GM18520 (cell line): ENCODE results near the gene SDK1.

ENCODE experiments used
- ATAC-seq: cut with Tn5 transposase; IDR thresholded peaks from one replicate; pipeline ENCODE4 v1.9.1; 2021; ENCODE audit not compliant: unreplicated experiment

Gene SDK1

GRCh38 chr7:4001742-4002141, 700.7 kb downstream of the SDK1 start:
- ATAC-seq = no peak

GRCh38 chr7:4003503-4003902, 702.5 kb downstream of the SDK1 start:
- ATAC-seq = no peak

DNA sequence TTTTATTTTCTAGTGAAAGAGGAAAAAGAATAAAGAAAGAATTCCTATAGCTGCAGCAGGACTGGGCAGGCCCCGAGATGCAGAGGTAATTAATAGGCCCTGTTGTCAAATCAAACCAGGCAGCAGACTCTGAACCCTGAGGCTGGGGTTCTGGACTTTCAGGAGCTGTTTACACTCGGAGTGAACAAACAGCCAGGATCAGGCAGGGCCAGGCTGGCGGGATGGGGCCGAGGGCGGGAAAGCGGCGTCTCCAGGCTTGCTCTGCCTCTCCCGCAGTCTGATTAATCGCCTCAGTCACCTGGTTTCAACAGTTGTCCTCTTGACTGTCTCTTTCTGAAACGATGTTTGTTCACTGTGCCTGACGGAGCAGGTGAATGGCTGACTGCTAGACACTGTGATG, 705.6 kb downstream of the SDK1 start:
- no peak for ATAC-seq

DNA sequence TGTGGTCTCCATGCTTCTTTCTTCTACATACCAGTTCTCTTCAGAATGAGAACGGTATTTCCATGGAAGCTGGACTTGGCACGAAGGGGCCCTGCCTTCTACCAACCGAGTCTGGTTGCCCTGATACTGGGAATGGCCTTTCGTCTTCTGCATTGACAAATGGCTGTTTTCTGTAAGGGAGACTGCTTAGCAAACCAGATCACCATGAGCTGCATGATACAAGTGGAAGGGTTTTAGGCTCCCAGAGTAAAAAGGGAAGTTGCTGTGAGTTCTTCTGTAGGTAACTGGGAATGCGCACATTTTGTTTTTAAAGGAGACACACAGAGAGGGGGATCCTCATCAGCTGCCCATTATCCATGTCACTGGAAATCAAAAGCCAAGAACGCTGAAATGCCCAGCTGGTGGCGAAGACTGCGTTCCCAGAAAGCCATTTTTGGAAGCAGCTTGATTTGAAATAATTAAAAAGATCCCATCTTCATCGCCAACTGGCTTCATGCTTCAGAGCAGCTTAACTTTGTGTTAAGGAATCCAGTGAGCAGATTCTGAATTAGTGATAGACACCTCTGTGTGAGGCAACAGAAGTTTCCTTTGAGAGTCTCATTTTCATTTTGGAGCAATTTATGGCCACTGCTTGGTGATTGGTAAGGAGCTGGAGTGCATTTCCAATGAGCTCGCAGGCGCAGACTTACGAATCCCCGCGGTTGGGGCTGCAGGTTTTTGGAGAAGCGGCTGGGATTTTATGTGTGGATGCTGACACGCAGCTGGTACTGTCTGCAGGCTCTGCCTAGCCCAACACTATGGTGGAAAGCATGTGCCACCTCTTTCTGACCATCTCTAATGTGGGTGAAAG, 708.4 kb downstream of the SDK1 start:
- ATAC-seq = no peak

DNA sequence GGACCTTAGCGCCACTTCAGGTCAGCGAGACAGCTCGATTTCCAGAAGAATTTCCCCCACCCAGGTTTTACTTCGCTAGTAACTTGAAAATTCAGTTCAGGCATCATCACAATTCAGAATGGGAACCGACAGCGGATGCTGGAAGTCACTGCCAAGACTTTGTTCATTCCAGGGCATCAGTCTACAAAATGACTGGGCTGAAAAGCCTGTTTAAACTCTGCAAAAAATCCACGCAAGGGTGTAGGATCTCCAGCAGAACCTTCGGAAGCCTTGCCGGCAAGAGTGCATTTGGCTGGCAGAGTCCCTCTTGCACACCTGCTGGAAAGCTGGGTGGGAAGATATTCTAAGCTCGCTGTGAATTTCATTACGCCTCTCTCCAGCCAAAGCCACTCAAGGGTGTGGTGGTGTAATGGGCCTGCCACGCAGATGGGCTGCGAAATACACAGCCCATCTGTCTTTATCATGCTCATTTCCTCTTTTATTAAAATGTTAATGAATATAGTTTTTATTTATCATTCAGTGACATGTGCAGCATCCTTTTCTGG, 709.1 kb downstream of the SDK1 start:
- ATAC-seq = no peak

GRCh38 chr7:4010923-4011656, 710.0 kb downstream of the SDK1 start:
- no peak for ATAC-seq

DNA sequence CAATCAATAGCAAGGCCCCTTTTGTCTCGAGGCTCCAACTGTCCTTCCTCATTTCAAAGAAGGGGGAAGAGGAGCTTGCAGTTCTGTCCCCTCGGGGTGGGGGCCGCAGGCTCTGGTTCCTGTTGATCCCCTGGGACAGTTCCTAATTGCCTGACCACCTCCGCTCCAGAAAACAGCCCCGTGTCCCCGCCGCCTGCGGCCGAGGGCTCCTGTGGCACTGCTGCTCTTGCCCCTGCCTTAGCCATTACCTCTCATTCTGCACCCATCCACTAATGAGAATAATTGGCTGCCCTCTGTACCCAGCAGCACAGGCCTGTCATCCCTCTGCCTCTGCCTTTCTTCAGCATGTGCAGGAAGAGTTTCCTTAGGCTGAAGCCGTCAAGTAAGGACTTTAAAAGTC, 712.7 kb downstream of the SDK1 start:
- ATAC-seq = no peak

GRCh38 chr7:4014346-4015050, 713.4 kb downstream of the SDK1 start:
- ATAC-seq = no peak

DNA sequence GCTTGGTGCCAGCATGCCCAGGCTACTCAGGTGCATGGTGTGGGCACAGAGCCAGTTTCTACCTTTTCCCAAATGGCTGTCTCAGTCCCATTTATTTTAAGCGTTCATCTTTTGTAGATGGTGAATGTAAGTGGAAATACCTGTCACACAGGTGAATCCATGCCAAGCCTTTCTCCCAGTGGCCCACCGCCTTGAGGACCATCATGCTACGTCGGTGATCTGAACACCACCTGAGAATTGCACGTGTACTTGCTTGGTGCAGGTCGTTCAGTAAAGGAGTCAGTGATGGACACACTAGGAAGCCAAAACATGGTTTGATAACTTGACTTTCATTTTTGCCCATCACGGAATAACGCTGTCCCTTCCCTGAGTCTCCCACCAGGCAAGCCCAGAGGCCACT, 714.3 kb downstream of the SDK1 start:
- no peak for ATAC-seq

- no peak for ATAC-seq
Observed at GRCh38 chr7:4015996-4016395, 714.9 kb downstream of the SDK1 start.

GRCh38 chr7:4017081-4017480, 716.0 kb downstream of the SDK1 start:
- ATAC-seq = no peak

- ATAC-seq = no peak
Observed at GRCh38 chr7:4017785-4018184, 716.7 kb downstream of the SDK1 start.

DNA sequence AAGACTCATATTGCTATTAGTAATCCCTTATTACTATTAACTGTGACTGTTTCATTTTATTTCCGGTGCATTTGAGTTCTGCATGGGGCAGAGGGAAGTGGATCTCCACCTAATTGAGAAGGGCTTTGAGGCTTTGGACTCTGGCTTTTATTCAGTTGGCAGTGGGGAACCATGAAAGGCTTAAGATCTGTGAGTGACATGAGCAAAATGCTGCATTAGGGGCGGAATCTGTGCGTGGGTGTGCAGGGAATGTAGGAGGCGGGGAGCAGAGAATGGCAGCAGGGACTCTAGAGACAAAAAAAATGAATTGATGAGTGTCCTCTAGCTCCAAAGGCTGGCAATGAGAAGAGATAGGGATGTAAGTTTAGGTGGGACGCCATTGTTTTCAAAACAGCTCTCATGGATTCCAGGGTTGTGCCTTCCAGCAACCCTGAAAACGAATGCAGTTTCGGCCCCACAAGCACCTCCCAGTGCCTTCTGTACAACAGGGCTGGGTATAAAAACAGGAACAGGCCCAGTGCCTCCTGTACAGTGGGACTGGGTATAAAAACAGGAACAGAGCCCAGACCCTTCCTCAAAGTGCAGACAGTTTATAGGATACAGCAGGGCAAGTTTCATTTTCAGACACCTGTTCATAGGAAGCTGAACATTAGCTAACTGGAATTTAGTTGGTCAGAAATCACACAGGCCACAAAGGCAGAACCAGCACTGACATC, 717.7 kb downstream of the SDK1 start:
- ATAC-seq = no peak

GRCh38 chr7:4020086-4020485, 719.0 kb downstream of the SDK1 start:
- no peak for ATAC-seq

DNA sequence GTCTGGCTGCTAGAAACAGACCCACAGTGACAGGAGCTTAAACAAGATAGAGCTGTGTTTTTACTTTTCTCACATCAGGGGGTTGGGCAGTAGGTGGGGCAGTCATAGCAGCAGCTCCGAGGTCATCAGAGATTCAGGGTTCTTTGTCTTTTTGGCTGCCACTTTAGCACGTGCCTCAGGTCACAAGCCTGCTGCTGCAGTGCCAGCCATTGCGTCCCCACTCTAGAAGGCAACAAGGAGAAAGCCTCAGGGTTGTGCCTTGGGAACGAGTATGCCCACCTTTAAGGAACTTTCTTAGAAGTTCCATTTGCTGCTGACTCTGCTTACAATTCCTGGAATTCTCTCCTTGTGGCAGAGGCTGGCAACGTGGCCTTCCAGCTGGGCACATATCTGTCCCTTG, 720.4 kb downstream of the SDK1 start:
- ATAC-seq = no peak

GRCh38 chr7:4022265-4022664, 721.2 kb downstream of the SDK1 start:
- no peak for ATAC-seq

GRCh38 chr7:4023502-4023901, 722.5 kb downstream of the SDK1 start:
- no peak for ATAC-seq

GRCh38 chr7:4024133-4024532, 723.1 kb downstream of the SDK1 start:
- no peak for ATAC-seq

DNA sequence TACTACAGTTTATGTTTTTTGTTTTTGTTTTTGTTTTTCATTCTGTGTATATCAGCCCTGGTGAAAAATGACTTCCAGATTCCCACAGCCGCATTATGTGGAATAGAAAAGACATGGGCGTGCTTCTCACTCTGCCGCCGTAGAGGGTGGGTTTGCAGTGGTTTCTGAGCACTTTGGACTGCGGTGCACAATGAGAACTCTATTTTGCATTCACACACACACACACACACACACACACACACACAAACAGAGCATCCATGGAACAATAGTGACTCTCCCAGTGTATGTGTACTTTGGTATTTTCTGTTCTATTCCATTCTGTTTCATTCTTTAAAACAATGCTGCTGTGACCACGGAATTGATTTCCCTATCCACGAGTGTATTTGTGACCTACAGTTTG, 723.8 kb downstream of the SDK1 start:
- no peak for ATAC-seq

DNA sequence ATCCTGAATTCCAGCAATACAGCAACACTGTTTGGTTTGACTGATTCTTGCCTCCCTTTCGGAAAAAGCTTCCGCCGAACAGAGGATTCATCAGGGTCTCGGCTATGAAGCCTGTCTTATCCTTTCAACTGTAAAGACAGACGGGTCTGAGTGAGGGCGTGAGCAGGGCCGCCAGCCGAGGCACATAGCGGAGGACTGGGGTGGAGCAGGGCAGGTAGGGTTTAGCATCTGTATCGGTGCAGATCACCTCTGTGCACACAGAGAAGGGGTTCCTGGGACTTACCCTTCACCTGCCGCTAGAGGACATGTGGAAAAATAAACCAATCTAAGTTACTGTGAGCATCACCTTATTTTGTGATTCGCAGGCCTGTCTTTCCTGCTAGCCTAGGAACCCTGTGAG, 724.2 kb downstream of the SDK1 start:
- no peak for ATAC-seq
